GM23338 (cell line): ENCODE results near the gene OSBPL10. TPM values are rescaled to one million over a fixed set of nuclear protein-coding genes. Genes with fewer than 3 reads are reported as not detected.

ENCODE experiments used
- ATAC-seq: fragments of 200-7000 bp; cut with Tn5 transposase; 3 replicates; pipeline ENCODE4 v1.9.1; 2020
- DNase-seq: peaks from one replicate; pipeline ENCODE4 v3.0.0-alpha.2; 2015; ENCODE audit warnings: low spot score
- H2AFZ ChIP-seq: fragments of 200-600 bp; sonication (generic); 2 replicates; pipeline ENCODE4 v1.8.0; 2016; ENCODE audit warnings: antibody characterized with exemption, mild to moderate bottlenecking, moderate library complexity
- H3F3A ChIP-seq: fragments of 200-600 bp; sonication (generic); replicated peaks from 2 replicates; pipeline ENCODE4 v1.8.0; 2017; ENCODE audit warnings: antibody characterized with exemption, mixed run types, low read depth
- H3K27ac ChIP-seq: fragments of 200-600 bp; sonication (generic); 2 replicates; pipeline ENCODE4 v1.6.1; 2016; ENCODE audit warnings: low read depth
- H3K27me3 ChIP-seq: fragments of 200-600 bp; sonication (generic); 2 replicates; pipeline ENCODE4 v1.8.0; 2016; ENCODE audit warnings: mild to moderate bottlenecking, mixed run types, moderate library complexity; ENCODE audit not compliant: insufficient read depth
- H3K36me3 ChIP-seq: fragments of 200-600 bp; sonication (generic); 2 replicates; pipeline ENCODE4 v1.8.0; 2016; ENCODE audit warnings: mild to moderate bottlenecking; ENCODE audit not compliant: insufficient read depth
- H3K4me1 ChIP-seq: fragments of 200-600 bp; sonication (generic); 2 replicates; pipeline ENCODE4 v1.8.0; 2016; ENCODE audit warnings: mild to moderate bottlenecking, moderate library complexity; ENCODE audit not compliant: insufficient read depth
- H3K4me2 ChIP-seq: fragments of 200-600 bp; sonication (generic); 2 replicates; pipeline ENCODE4 v1.7.1; 2017; ENCODE audit warnings: mixed run types
- H3K4me3 ChIP-seq: fragments of 200-600 bp; sonication (generic); 2 replicates; pipeline ENCODE4 v1.6.1; 2016; ENCODE audit warnings: mixed run types
- H3K79me2 ChIP-seq: fragments of 200-600 bp; sonication (generic); replicated peaks from 2 replicates; pipeline ENCODE4 v1.8.0; 2017; ENCODE audit warnings: mild to moderate bottlenecking; ENCODE audit not compliant: insufficient read depth
- H3K9me2 ChIP-seq: fragments of 200-600 bp; sonication (generic); 2 replicates; pipeline ENCODE4 v1.8.0; 2017; ENCODE audit not compliant: insufficient read depth
- H4K20me1 ChIP-seq: fragments of 200-600 bp; sonication (generic); replicated peaks from 2 replicates; pipeline ENCODE4 v1.8.0; 2017; ENCODE audit warnings: mild to moderate bottlenecking; ENCODE audit not compliant: insufficient read depth
- H3K27ac Mint-ChIP-seq: 2 replicates; pipeline ENCODE4 v1.8.0; 2020; ENCODE audit warnings: inconsistent platforms, mild to moderate bottlenecking, moderate library complexity, mixed read lengths
- H3K27me3 Mint-ChIP-seq: 3 replicates; pipeline ENCODE4 v1.8.0; 2022; ENCODE audit warnings: low read depth, mild to moderate bottlenecking, moderate library complexity, mixed read lengths, inconsistent platforms; ENCODE audit not compliant: insufficient read depth, poor library complexity
- H3K36me3 Mint-ChIP-seq: 3 replicates; pipeline ENCODE4 v1.8.0; 2021; ENCODE audit warnings: low read depth, mild to moderate bottlenecking, inconsistent platforms, moderate library complexity, mixed read lengths
- H3K4me1 Mint-ChIP-seq: 3 replicates; pipeline ENCODE4 v1.8.0; 2020; ENCODE audit warnings: mild to moderate bottlenecking, inconsistent platforms, mixed read lengths
- H3K4me3 Mint-ChIP-seq: 3 replicates; pipeline ENCODE4 v1.8.0; 2021; ENCODE audit warnings: moderate library complexity, mild to moderate bottlenecking, inconsistent platforms, mixed read lengths
- H3K9me3 Mint-ChIP-seq: 3 replicates; pipeline ENCODE4 v1.8.0; 2020; ENCODE audit warnings: moderate library complexity, mild to moderate bottlenecking, inconsistent platforms, mixed read lengths
- EZH2 ChIP-seq: fragments of 200-600 bp; sonication (generic); IDR thresholded peaks from one replicate; pipeline ENCODE4 v1.8.0; 2017; ENCODE audit warnings: antibody characterized with exemption, mild to moderate bottlenecking, low read depth; ENCODE audit not compliant: unreplicated experiment
- JUNB ChIP-seq: IDR thresholded peaks from one replicate; pipeline ENCODE4 v1.6.1; 2016; ENCODE audit warnings: antibody characterized with exemption; ENCODE audit not compliant: unreplicated experiment
- NANOG ChIP-seq: IDR thresholded peaks from 2 replicates; pipeline ENCODE4 v1.6.1; 2016; ENCODE audit warnings: antibody characterized with exemption, borderline replicate concordance
- STAT1 ChIP-seq: IDR thresholded peaks from one replicate; pipeline ENCODE4 v1.6.1; 2016; ENCODE audit warnings: antibody characterized with exemption; ENCODE audit not compliant: unreplicated experiment
- ZNF331 ChIP-seq: fragments of 250-450 bp; sonication (Bioruptor Pico); IDR thresholded peaks from 2 replicates; pipeline ENCODE4 v1.5.0; 2020; ENCODE audit warnings: low read depth, mild to moderate bottlenecking, moderate library complexity
- ZNF462 ChIP-seq: fragments of 250-450 bp; sonication (Bioruptor Pico); IDR thresholded peaks from 2 replicates; pipeline ENCODE4 v1.5.0; 2020; ENCODE audit warnings: mild to moderate bottlenecking, moderate library complexity
- polyA plus RNA-seq: library from polyadenylated mRNA; unstranded; fragments of >200 nt; fragmentation: Nextera tagmentation; extraction: Ambion mirVana; gene quantifications from 2 replicates; pipeline ENCODE4 v1.2.1, GENCODE V29; 2016
- total RNA-seq: library from RNA; depleted of rRNA; stranded (reverse); fragments of >200 nt; shearing (Covaris generic); gene quantifications from 2 replicates; pipeline ENCODE4 v1.2.3, GENCODE V29; 2014
- TF ChIP-seq, protein P1 (sequence below): IDR thresholded peaks from 2 replicates; pipeline ENCODE4 v1.6.1; 2016; ENCODE audit warnings: antibody characterized with exemption

OSBPL10 gene
- total and polyA plus RNA-seq, 2 experiments from 2014 or later = 23.8 to 149 TPM

- TF ChIP-seq ZNF462 (CRISPR knock-in tag) = no peak
Measured at GRCh38 chr3:31999907-32000439, 18.9 kb upstream of the OSBPL10 start (continued).

DNA sequence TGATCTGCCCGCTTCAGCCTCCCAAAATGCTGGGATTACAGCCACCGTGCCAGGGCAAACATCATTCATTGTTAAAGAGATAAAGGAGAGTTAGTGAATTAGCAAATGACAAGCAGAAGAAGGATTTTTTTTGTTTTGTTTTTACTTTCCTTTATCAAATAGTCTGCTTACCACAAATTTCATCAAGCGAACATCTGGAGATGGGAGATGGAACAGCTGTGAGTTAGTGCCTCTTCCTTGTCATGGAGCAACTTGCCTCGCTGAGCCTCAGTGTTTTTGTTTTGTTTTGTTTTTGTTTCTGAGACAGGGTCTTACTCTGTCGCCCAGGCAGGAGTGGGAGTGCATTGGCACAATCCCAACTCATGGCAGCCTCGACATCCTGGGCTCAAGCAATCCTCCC lies 16.4 kb upstream of the OSBPL10 start:
- H3K27me3 ChIP-seq = no peaks in the 10 kb centered on the region
- H3K4me3 ChIP-seq = no peak overlapping the region
- H3K4me1 ChIP-seq = peaks cover 7% of the 10 kb centered on the region
- TF ChIP-seq ZNF331 = no peak
- no peak for TF ChIP-seq EZH2
- no peak for TF ChIP-seq NANOG
- TF ChIP-seq JUNB = no peak
- TF ChIP-seq STAT1 = no peak
- TF ChIP-seq ZNF462 (CRISPR knock-in tag) = no peak
- TF ChIP-seq, protein P1, sequence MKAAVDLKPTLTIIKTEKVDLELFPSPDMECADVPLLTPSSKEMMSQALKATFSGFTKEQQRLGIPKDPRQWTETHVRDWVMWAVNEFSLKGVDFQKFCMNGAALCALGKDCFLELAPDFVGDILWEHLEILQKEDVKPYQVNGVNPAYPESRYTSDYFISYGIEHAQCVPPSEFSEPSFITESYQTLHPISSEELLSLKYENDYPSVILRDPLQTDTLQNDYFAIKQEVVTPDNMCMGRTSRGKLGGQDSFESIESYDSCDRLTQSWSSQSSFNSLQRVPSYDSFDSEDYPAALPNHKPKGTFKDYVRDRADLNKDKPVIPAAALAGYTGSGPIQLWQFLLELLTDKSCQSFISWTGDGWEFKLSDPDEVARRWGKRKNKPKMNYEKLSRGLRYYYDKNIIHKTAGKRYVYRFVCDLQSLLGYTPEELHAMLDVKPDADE = no peak
- H3K36me3 ChIP-seq = no peaks in the 10 kb centered on the region
- DNase-seq = no peak
- H3K4me2 ChIP-seq = no peak overlapping the region
- Mint-ChIP-seq H3K27ac (no peak overlapping the region), H3K36me3 (peaks cover 26% of the 10 kb centered on the region), H3K4me3 (no peak overlapping the region), H3K27me3 (peaks cover 2% of the 10 kb centered on the region), H3K4me1 (no peaks in the 10 kb centered on the region; the same call in 2 of the 3 replicates), H3K9me3 (peaks cover 24% of the 10 kb centered on the region)
- no peak overlapping the region for H2AFZ ChIP-seq
- no peaks in the 10 kb centered on the region for H3K79me2 ChIP-seq
- no peaks in the 10 kb centered on the region for H4K20me1 ChIP-seq
- H3K27ac ChIP-seq = no peak overlapping the region
- H3F3A ChIP-seq = no peaks in the 10 kb centered on the region
- no peak for ATAC-seq
- H3K9me2 ChIP-seq = no peaks in the 10 kb centered on the region
